Fibroblast of lung (primary cell): Measurements from ENCODE around the gene ZNF132. TPM values are rescaled to one million over a fixed set of nuclear protein-coding genes. Genes with fewer than 3 reads are reported as not detected.

ENCODE experiments used
- DNase-seq, 2 donors: peaks; one replicate each; pipeline versions ENCODE4 v3.0.0 to v3.0.0-alpha.2; 2010; ENCODE audit warnings: low read depth in 2 of 2
- H2AFZ ChIP-seq: 2 replicates; pipeline ENCODE4 v1.5.1; 2012; ENCODE audit warnings: low read length, control low read depth, inconsistent platforms
- H3K27ac ChIP-seq: 2 replicates; pipeline ENCODE4 v1.5.1; 2011; ENCODE audit warnings: low read length, control low read depth; ENCODE audit not compliant: insufficient read depth
- H3K27me3 ChIP-seq: 2 replicates; pipeline ENCODE4 v1.5.1; 2011; ENCODE audit warnings: mild to moderate bottlenecking, low read length; ENCODE audit not compliant: control insufficient read depth, insufficient read depth
- H3K36me3 ChIP-seq: 2 replicates; pipeline ENCODE4 v1.5.1; 2011; ENCODE audit warnings: low read length; ENCODE audit not compliant: control insufficient read depth, insufficient read depth
- H3K4me1 ChIP-seq: 2 replicates; pipeline ENCODE4 v1.5.1; 2011; ENCODE audit warnings: low read length; ENCODE audit not compliant: control insufficient read depth, insufficient read depth; ENCODE audit errors: extremely low read depth
- H3K4me2 ChIP-seq: 2 replicates; pipeline ENCODE4 v1.5.1; 2011; ENCODE audit warnings: low read length, control low read depth; ENCODE audit not compliant: insufficient read depth; ENCODE audit errors: extremely low read depth
- H3K4me3 ChIP-seq, 4 experiments: fragments of 200-600 bp in 1 of 4; sonication (generic) in 1 of 4; replicated peaks in 1 of 4; 2 replicates each; pipeline ENCODE4 v1.5.1; 2011 to 2016; ENCODE audit warnings: low read length in 4 of 4, low read depth in 3 of 4, mild to moderate bottlenecking in 3 of 4, control low read depth in 2 of 4, inconsistent platforms in 1 of 4, mixed read lengths in 1 of 4; ENCODE audit not compliant: insufficient read depth in 1 of 4; ENCODE audit errors: control extremely low read depth in 1 of 4
- H3K79me2 ChIP-seq: 2 replicates; pipeline ENCODE4 v1.5.1; 2012; ENCODE audit warnings: mild to moderate bottlenecking, low read length, inconsistent platforms; ENCODE audit not compliant: control insufficient read depth, insufficient read depth
- H3K9ac ChIP-seq: 2 replicates; pipeline ENCODE4 v1.5.1; 2011; ENCODE audit warnings: mild to moderate bottlenecking, low read length, control low read depth; ENCODE audit not compliant: insufficient read depth
- H3K9me3 ChIP-seq: 2 replicates; pipeline ENCODE4 v1.5.1; 2012; ENCODE audit warnings: low read depth, low read length; ENCODE audit not compliant: control insufficient read depth, insufficient read depth
- H4K20me1 ChIP-seq: 2 replicates; pipeline ENCODE4 v1.5.1; 2011; ENCODE audit warnings: low read length; ENCODE audit not compliant: control insufficient read depth, insufficient read depth; ENCODE audit errors: extremely low read depth
- CTCF ChIP-seq, 2 donors: IDR thresholded peaks in 1 of 2; conservative IDR thresholded peaks in 1 of 2; 1 replicate in 1 of 2; 2 replicates in 1 of 2; pipeline ENCODE4 v1.5.1; 2011 to 2012; ENCODE audit warnings: low read length in 2 of 2, control low read depth in 1 of 2, inconsistent platforms in 1 of 2, low read depth in 1 of 2, mild to moderate bottlenecking in 1 of 2
- EZH2 ChIP-seq: IDR thresholded peaks from 2 replicates; pipeline ENCODE4 v1.5.1; 2012; ENCODE audit warnings: low read length, control low read depth, mild to moderate bottlenecking; ENCODE audit errors: missing control alignments
- polyA plus RNA-seq, 2 donors: library from polyadenylated mRNA; depleted of rRNA in 1 of 2; stranded (reverse) in 1 of 2; unstranded in 1 of 2; fragments of >200 nt; gene quantifications; 2 replicates each; pipeline ENCODE4 v1.2.1, GENCODE V29; 2011 to 2012; ENCODE audit warnings: missing spikeins in 1 of 2
- total RNA-seq: library from RNA; depleted of rRNA; stranded (reverse); fragments of >200 nt; gene quantifications from 2 replicates; pipeline ENCODE4 v1.2.1, GENCODE V29; 2014

Gene ZNF132
- total and polyA plus RNA-seq, 2 donors (not counting 1 experiment from before 2014, with no cell fraction given), result 4.1 to 14.5 TPM

- peaks cover 9% of the 10 kb centered on the region for H3K36me3 ChIP-seq
- peak overlapping the region in 1 of 4 experiments; percentile 59 for H3K4me3 ChIP-seq
- no peaks in the 10 kb centered on the region for H3K79me2 ChIP-seq
- H3K27me3 ChIP-seq, result no peaks in the 10 kb centered on the region
- H3K9me3 ChIP-seq, result no peaks in the 10 kb centered on the region
- no peaks in the 10 kb centered on the region for H4K20me1 ChIP-seq
- peak overlapping the region; percentile 97 for H3K4me2 ChIP-seq
- no peak for TF ChIP-seq CTCF (conservative IDR thresholded peaks at IDR 0.05 in 1 of 2, IDR thresholded peaks at IDR 0.05 in 1 of 2; ENCODE audit: low read depth in 1 of 2, low read length in 2 of 2)
- TF ChIP-seq EZH2, result no peak
- H3K27ac ChIP-seq, result peak overlapping the region; percentile 98
- H3K4me1 ChIP-seq, result peaks cover 18% of the 10 kb centered on the region
- H3K9ac ChIP-seq, result no peak overlapping the region
- H2AFZ ChIP-seq, result no peak overlapping the region
- DNase-seq, result no peak
These were observed 37.2 kb upstream of the ZNF132 start for GRCh38 chr19:58477130-58477529.

- H3K36me3 ChIP-seq, result peaks cover 13% of the 10 kb centered on the region
- peak overlapping the region; percentile 98 for H3K27ac ChIP-seq
- peak overlapping the region; percentile 83 for H2AFZ ChIP-seq
- no peaks in the 10 kb centered on the region for H4K20me1 ChIP-seq
- peak overlapping the region; percentile 59 to 75 (median 68) for H3K4me3 ChIP-seq
- H3K4me1 ChIP-seq, result peaks cover 18% of the 10 kb centered on the region
- TF ChIP-seq CTCF (conservative IDR thresholded peaks at IDR 0.05 in 1 of 2, IDR thresholded peaks at IDR 0.05 in 1 of 2; ENCODE audit: low read depth in 1 of 2, low read length in 2 of 2) (no peak), EZH2 (no peak)
- H3K9ac ChIP-seq, result peak overlapping the region; percentile 88
- H3K27me3 ChIP-seq, result no peaks in the 10 kb centered on the region
- DNase-seq, result peak in 1 of 2 donors; percentile 18
- H3K79me2 ChIP-seq, result no peaks in the 10 kb centered on the region
- H3K9me3 ChIP-seq, result no peaks in the 10 kb centered on the region
- peak overlapping the region; percentile 97 for H3K4me2 ChIP-seq
These were observed 36.6 kb upstream of the ZNF132 start for GRCh38 chr19:58476498-58477015.

- Histone ChIP-seq H3K4me3 (peak within 1 kb of the TSS; percentile 59 to 75 (median 68)), H3K4me2 (peak within 1 kb of the TSS; percentile 97), H2AFZ (peak within 1 kb of the TSS; percentile 83), H3K9me3 (no peaks in the 10 kb centered on the region), H4K20me1 (no peaks in the 10 kb centered on the region), H3K36me3 (peaks cover 13% of the 10 kb centered on the region), H3K4me1 (peaks cover 18% of the 10 kb centered on the region), H3K27me3 (no peaks in the 10 kb centered on the region), H3K27ac (peak within 1 kb of the TSS; percentile 98), H3K9ac (peak within 1 kb of the TSS; percentile 88), H3K79me2 (no peaks in the 10 kb centered on the region)
- peak; percentile 96 to 98 for DNase-seq
- TF ChIP-seq EZH2 (no peak), CTCF (conservative IDR thresholded peaks at IDR 0.05 in 1 of 2, IDR thresholded peaks at IDR 0.05 in 1 of 2; ENCODE audit: low read depth in 1 of 2, low read length in 2 of 2) (no peak)
These were observed 36.0 kb upstream of the ZNF132 start, which contains the start of gene ZNF446 for GRCh38 chr19:58475714-58476497. Gene ZNF446 (plus strand): TSS chr19:58476352. CDS start chr19:58477219, 867 bp downstream.
